Germinal center (tissue), 1 donor: ENCODE data around the gene CISD2.
"Not testable (repeated sequence)": the region's sequence is repeated elsewhere in the genome, so short reads cannot be mapped to it uniquely, and the experiment has no call there.

ENCODE experiments used
- DNase-seq: peaks from one replicate; pipeline ENCODE4 v3.0.0; 2012; ENCODE audit warnings: mixed read lengths, low spot score

The CISD2 gene

GRCh38 chr4:102919697-102920096, 50.9 kb downstream of the CISD2 start:
- DNase-seq = not testable (repeated sequence)

GRCh38 chr4:102935716-102936115, 66.9 kb downstream of the CISD2 start:
- no peak for DNase-seq

GRCh38 chr4:102938063-102938462, 69.3 kb downstream of the CISD2 start:
- DNase-seq = not testable (repeated sequence)
